HepG2 (cell line): Measurements from ENCODE around the gene ODAD4. TPM values are rescaled to one million over a fixed set of nuclear protein-coding genes. Genes with fewer than 3 reads are reported as not detected.
A peak's percentile ranks its signal among the peaks of the same experiment; 100 is the strongest.

Experiments used
- ATAD3A ChIP-seq: sonication (generic); formaldehyde crosslinking; IDR thresholded peaks from 2 replicates; pipeline ENCODE4 v1.4.0; 2020; ENCODE audit warnings: missing genetic modification reagents
- CEBPB ChIP-seq: IDR thresholded peaks from 2 replicates; pipeline ENCODE4 v1.6.1; 2011; ENCODE audit warnings: low read depth, low read length, improper control_type of control experiment, borderline replicate concordance
- HDAC2 ChIP-seq: sonication (generic); formaldehyde crosslinking; IDR thresholded peaks from 2 replicates; pipeline ENCODE4 v1.4.0; 2020; ENCODE audit warnings: missing genetic modification reagents
- KDM5B ChIP-seq: sonication (generic); formaldehyde crosslinking; IDR thresholded peaks from 2 replicates; pipeline ENCODE4 v1.4.0; 2020; ENCODE audit warnings: missing genetic modification reagents, mild to moderate bottlenecking, borderline replicate concordance
- RFX3 ChIP-seq: IDR thresholded peaks from 2 replicates; pipeline ENCODE4 v1.6.1; 2016; ENCODE audit warnings: missing biosample characterization, missing genetic modification reagents
- SNRNP70 ChIP-seq: fragments of 200-400 bp; formaldehyde crosslinking; IDR thresholded peaks from 2 replicates; pipeline ENCODE4 v1.6.1; 2017; ENCODE audit warnings: mild to moderate bottlenecking, low read depth, low read length, moderate library complexity
- TOE1 ChIP-seq: sonication (generic); formaldehyde crosslinking; IDR thresholded peaks from 2 replicates; pipeline ENCODE4 v1.4.0; 2020; ENCODE audit warnings: mild to moderate bottlenecking, missing genetic modification reagents
- ZBTB7B ChIP-seq: sonication (generic); formaldehyde crosslinking; IDR thresholded peaks from 2 replicates; pipeline ENCODE4 v1.4.0; 2020; ENCODE audit warnings: missing genetic modification reagents
- ZFP82 ChIP-seq: sonication (generic); formaldehyde crosslinking; IDR thresholded peaks from 2 replicates; pipeline ENCODE4 v1.5.1; 2020; ENCODE audit warnings: mild to moderate bottlenecking, missing genetic modification reagents, borderline replicate concordance
- ZNF772 ChIP-seq: sonication (generic); formaldehyde crosslinking; IDR thresholded peaks from 2 replicates; pipeline ENCODE4 v1.5.0; 2020; ENCODE audit warnings: mild to moderate bottlenecking, missing genetic modification reagents
- polyA plus RNA-seq, 8 experiments: library from polyadenylated mRNA; depleted of rRNA in 3 of 8; stranded (reverse) in 7 of 8; unstranded in 1 of 8; fragments of >200 nt; fragmentation: Illumina TruSeq in 4 of 8; extraction: Trizol in 4 of 8; gene quantifications; 2 replicates each; pipeline versions ENCODE4 v1.2.1 to v1.2.3, GENCODE V29; 2011 to 2016; ENCODE audit warnings: low read depth in 4 of 8, missing spikeins in 1 of 8, mixed read lengths in 1 of 8; ENCODE audit not compliant: insufficient read depth in 1 of 8
- total RNA-seq, 5 experiments: library from RNA; depleted of rRNA; stranded (reverse); fragments of >200 nt; fragmentation: Illumina TruSeq; extraction: Trizol; gene quantifications; 2 replicates each; pipeline ENCODE4 v1.2.3, GENCODE V29; 2016; ENCODE audit warnings: low read depth in 1 of 5
- TF ChIP-seq, protein P1 (sequence below): sonication (generic); formaldehyde crosslinking; conservative IDR thresholded peaks from 2 replicates; pipeline ENCODE4 v1.4.0; 2020; ENCODE audit warnings: missing genetic modification reagents
- TF ChIP-seq, protein P2 (sequence below): sonication (generic); formaldehyde crosslinking; conservative IDR thresholded peaks from 2 replicates; pipeline ENCODE4 v1.8.0; 2022; ENCODE audit warnings: mild to moderate bottlenecking, moderate library complexity, missing genetic modification reagents
- TF ChIP-seq, protein P3 (sequence below): sonication (generic); formaldehyde crosslinking; IDR thresholded peaks from 2 replicates; pipeline ENCODE4 v1.5.1; 2020; ENCODE audit warnings: mild to moderate bottlenecking, missing genetic modification reagents
- TF ChIP-seq, protein P4 (sequence below): sonication (generic); formaldehyde crosslinking; conservative IDR thresholded peaks from 2 replicates; pipeline ENCODE4 v1.4.0; 2020; ENCODE audit warnings: missing genetic modification reagents
- TF ChIP-seq, protein P5 (sequence below), 2 experiments: sonication (generic) in 1 of 2; formaldehyde crosslinking in 1 of 2; IDR thresholded peaks; 2 replicates each; pipeline versions ENCODE4 v1.4.0 to v1.6.1; 2016 to 2020; ENCODE audit warnings: borderline replicate concordance in 1 of 2, low read depth in 1 of 2, mild to moderate bottlenecking in 1 of 2, missing genetic modification reagents in 1 of 2

ODAD4 gene
- total and polyA plus RNA-seq, 2 of the 13 experiments (the other 11 are each of a cell fraction or from before 2014, with no cell fraction given), result 0.48 to 0.53 TPM

DNA sequence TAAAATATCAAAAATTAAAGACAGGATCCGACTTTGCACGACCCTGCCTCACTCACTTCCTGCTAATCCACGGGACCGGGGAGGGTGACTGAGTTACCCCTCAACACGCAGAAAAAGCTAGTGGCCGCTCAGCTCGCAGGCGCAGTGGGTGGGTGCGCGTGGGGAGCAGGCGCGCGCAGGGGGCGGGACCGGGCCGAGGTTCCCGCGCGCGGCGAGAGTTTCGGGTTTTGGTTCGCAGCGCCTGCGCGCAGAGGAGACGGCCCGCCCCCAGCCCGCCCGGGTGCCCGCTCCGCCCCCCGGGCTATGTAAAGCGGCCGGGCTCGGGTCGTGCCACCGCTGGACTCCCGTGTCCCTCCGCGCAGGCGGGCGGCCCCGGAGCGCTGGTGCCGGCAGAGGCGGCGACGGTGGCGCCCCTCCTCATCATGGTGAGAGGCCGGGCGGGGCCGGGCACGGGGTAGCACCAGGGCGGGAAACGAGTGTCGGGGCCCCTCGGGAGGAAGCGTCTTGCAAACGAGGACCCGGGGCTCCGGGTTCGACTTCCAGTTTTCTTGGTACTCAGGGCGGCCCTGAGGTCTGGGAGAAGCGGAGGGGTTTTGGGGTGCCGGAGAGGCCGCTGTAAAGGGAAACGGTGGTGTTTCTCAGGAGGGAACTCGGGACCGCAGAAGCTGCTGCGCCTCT, 36.2 kb downstream of the ODAD4 start, which contains the start of gene CNP (continued):
- TF ChIP-seq, protein P1, sequence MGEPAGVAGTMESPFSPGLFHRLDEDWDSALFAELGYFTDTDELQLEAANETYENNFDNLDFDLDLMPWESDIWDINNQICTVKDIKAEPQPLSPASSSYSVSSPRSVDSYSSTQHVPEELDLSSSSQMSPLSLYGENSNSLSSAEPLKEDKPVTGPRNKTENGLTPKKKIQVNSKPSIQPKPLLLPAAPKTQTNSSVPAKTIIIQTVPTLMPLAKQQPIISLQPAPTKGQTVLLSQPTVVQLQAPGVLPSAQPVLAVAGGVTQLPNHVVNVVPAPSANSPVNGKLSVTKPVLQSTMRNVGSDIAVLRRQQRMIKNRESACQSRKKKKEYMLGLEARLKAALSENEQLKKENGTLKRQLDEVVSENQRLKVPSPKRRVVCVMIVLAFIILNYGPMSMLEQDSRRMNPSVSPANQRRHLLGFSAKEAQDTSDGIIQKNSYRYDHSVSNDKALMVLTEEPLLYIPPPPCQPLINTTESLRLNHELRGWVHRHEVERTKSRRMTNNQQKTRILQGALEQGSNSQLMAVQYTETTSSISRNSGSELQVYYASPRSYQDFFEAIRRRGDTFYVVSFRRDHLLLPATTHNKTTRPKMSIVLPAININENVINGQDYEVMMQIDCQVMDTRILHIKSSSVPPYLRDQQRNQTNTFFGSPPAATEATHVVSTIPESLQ (CRISPR knock-in tag), result 0 out of 2 replicates have a peak, but pooled peaks have one; percentile 46
- TF ChIP-seq KDM5B (CRISPR knock-in tag), result peak; percentile 3; the same call in 1 of the 2 replicates
- TF ChIP-seq, protein P2, sequence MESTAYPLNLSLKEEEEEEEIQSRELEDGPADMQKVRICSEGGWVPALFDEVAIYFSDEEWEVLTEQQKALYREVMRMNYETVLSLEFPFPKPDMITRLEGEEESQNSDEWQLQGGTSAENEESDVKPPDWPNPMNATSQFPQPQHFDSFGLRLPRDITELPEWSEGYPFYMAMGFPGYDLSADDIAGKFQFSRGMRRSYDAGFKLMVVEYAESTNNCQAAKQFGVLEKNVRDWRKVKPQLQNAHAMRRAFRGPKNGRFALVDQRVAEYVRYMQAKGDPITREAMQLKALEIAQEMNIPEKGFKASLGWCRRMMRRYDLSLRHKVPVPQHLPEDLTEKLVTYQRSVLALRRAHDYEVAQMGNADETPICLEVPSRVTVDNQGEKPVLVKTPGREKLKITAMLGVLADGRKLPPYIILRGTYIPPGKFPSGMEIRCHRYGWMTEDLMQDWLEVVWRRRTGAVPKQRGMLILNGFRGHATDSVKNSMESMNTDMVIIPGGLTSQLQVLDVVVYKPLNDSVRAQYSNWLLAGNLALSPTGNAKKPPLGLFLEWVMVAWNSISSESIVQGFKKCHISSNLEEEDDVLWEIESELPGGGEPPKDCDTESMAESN (CRISPR knock-in tag), result peak; percentile 86
- no peak for TF ChIP-seq SNRNP70
- TF ChIP-seq CEBPB, result peak; percentile 29; the same call in 1 of the 2 replicates
- no peak; the same call in 1 of the 2 replicates for TF ChIP-seq ZFP82
- TF ChIP-seq ATAD3A (CRISPR knock-in tag), result no peak
- TF ChIP-seq, protein P3, sequence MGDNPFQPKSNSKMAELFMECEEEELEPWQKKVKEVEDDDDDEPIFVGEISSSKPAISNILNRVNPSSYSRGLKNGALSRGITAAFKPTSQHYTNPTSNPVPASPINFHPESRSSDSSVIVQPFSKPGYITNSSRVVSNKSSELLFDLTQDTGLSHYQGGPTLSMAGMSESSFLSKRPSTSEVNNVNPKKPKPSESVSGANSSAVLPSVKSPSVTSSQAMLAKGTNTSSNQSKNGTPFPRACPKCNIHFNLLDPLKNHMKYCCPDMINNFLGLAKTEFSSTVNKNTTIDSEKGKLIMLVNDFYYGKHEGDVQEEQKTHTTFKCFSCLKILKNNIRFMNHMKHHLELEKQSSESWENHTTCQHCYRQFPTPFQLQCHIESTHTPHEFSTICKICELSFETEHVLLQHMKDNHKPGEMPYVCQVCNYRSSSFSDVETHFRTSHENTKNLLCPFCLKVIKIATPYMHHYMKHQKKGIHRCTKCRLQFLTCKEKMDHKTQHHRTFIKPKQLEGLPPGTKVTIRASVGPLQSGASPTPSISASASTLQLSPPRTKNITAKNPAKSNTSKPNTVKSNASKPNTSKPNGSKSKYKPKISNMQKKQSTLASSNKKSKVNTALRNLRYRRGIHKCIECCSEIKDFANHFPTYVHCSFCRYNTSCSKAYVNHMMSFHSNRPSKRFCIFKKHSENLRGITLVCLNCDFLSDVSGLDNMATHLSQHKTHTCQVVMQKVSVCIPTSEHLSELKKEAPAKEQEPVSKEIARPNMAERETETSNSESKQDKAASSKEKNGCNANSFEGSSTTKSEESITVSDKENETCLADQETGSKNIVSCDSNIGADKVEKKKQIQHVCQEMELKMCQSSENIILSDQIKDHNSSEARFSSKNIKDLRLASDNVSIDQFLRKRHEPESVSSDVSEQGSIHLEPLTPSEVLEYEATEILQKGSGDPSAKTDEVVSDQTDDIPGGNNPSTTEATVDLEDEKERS (CRISPR knock-in tag), result no peak; the same call in 1 of the 2 replicates
- peak; percentile 85 for TF ChIP-seq ZBTB7B (CRISPR knock-in tag)
- TF ChIP-seq, protein P4, sequence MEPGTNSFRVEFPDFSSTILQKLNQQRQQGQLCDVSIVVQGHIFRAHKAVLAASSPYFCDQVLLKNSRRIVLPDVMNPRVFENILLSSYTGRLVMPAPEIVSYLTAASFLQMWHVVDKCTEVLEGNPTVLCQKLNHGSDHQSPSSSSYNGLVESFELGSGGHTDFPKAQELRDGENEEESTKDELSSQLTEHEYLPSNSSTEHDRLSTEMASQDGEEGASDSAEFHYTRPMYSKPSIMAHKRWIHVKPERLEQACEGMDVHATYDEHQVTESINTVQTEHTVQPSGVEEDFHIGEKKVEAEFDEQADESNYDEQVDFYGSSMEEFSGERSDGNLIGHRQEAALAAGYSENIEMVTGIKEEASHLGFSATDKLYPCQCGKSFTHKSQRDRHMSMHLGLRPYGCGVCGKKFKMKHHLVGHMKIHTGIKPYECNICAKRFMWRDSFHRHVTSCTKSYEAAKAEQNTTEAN (CRISPR knock-in tag), result no peak; the same call in none of the 2 replicates
- no peak for TF ChIP-seq ZNF772 (CRISPR knock-in tag)
- no peak for TF ChIP-seq RFX3 (CRISPR knock-in tag)
- TF ChIP-seq, protein P5, sequence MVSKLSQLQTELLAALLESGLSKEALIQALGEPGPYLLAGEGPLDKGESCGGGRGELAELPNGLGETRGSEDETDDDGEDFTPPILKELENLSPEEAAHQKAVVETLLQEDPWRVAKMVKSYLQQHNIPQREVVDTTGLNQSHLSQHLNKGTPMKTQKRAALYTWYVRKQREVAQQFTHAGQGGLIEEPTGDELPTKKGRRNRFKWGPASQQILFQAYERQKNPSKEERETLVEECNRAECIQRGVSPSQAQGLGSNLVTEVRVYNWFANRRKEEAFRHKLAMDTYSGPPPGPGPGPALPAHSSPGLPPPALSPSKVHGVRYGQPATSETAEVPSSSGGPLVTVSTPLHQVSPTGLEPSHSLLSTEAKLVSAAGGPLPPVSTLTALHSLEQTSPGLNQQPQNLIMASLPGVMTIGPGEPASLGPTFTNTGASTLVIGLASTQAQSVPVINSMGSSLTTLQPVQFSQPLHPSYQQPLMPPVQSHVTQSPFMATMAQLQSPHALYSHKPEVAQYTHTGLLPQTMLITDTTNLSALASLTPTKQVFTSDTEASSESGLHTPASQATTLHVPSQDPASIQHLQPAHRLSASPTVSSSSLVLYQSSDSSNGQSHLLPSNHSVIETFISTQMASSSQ (IDR thresholded peaks at IDR 0.05; ENCODE audit: low read depth), result no peak
- TF ChIP-seq, protein P5 (CRISPR knock-in tag; IDR thresholded peaks at IDR 0.05; ENCODE audit: borderline replicate concordance), result peak; percentile 27; the same call in 1 of the 2 replicates
- peak; percentile 64 for TF ChIP-seq TOE1
- TF ChIP-seq HDAC2, result no peak; the same call in 1 of the 2 replicates
